Spinal cord (tissue), 10 donors: Measurements from ENCODE around the gene DLG4. TPM values are rescaled to one million over a fixed set of nuclear protein-coding genes. Genes with fewer than 3 reads are reported as not detected.

Experiments
- DNase-seq, 6 donors: peaks; one replicate each; pipeline versions ENCODE4 v3.0.0 to v3.0.0-alpha.2; 2013 to 2015; ENCODE audit warnings: low spot score in 6 of 6, low read depth in 4 of 6
- H3K27ac ChIP-seq: one replicate; pipeline ENCODE4 v1.5.1; 2013; ENCODE audit warnings: low read depth, low read length, control low read depth
- H3K27me3 ChIP-seq: one replicate; pipeline ENCODE4 v1.6.1; 2013; ENCODE audit warnings: low read length; ENCODE audit not compliant: control insufficient read depth, insufficient read depth
- H3K36me3 ChIP-seq: one replicate; pipeline ENCODE4 v1.6.1; 2013; ENCODE audit warnings: low read length; ENCODE audit not compliant: control insufficient read depth, insufficient read depth
- H3K4me1 ChIP-seq: one replicate; pipeline ENCODE4 v1.6.1; 2013; ENCODE audit warnings: low read length; ENCODE audit not compliant: control insufficient read depth, insufficient read depth
- H3K4me3 ChIP-seq: one replicate; pipeline ENCODE4 v1.5.1; 2013; ENCODE audit warnings: low read depth, low read length, control low read depth
- H3K9me3 ChIP-seq: one replicate; pipeline ENCODE4 v1.6.1; 2013; ENCODE audit warnings: low read length; ENCODE audit not compliant: control insufficient read depth, insufficient read depth
- WGBS: methylation state at CpG from one replicate; pipeline ENCODE4 v1.1.5; 2013; ENCODE audit warnings: missing lambda C conversion rate; ENCODE audit not compliant: insufficient coverage; 5-methylcytosine and 5-hydroxymethylcytosine counted together
- polyA plus RNA-seq, 2 donors: library from polyadenylated mRNA; unstranded; fragments of 120-200 nt; gene quantifications; one replicate each; pipeline ENCODE4 v1.2.1, GENCODE V29; 2013; ENCODE audit not compliant: insufficient read length in 2 of 2
- total RNA-seq, 2 donors: library from RNA; depleted of rRNA in 1 of 2; stranded (reverse); fragments of 120-200 nt in 1 of 2; fragments of >200 nt in 1 of 2; gene quantifications; one replicate each; pipeline versions ENCODE4 v1.2.3 to v1.2.4, GENCODE V29; 2013 to 2014
- donor health status: healthy.

Gene DLG4
- total and polyA plus RNA-seq, 4 donors: 50.6 to 203 (median 138) TPM

GRCh38 chr17:7178973-7179316 is 40.7 kb downstream of the DLG4 start:
- peaks cover 30% of the 10 kb centered on the region for H3K4me1 ChIP-seq
- H3K9me3 ChIP-seq: no peaks in the 10 kb centered on the region
- 83% methylated on average over 10 of the region's 11 CpGs for WGBS
- no peak overlapping the region for H3K27ac ChIP-seq
- no peak overlapping the region for H3K4me3 ChIP-seq
- H3K36me3 ChIP-seq: peaks cover 12% of the 10 kb centered on the region
- H3K27me3 ChIP-seq: peaks cover 2% of the 10 kb centered on the region
- no peak for DNase-seq

GRCh38 chr17:7177954-7178477 is 41.6 kb downstream of the DLG4 start:
- WGBS: 21% methylated on average over 3 of the region's 18 CpGs
- peak in 3 of 6 donors; percentile 26 to 88 (median 69) for DNase-seq
- Histone ChIP-seq H3K4me3 (peak overlapping the region; percentile 57), H3K4me1 (peaks cover 34% of the 10 kb centered on the region), H3K9me3 (no peaks in the 10 kb centered on the region), H3K27me3 (peaks cover 2% of the 10 kb centered on the region), H3K36me3 (peaks cover 19% of the 10 kb centered on the region), H3K27ac (peak overlapping the region; percentile 61)

GRCh38 chr17:7177191-7177953 is 42.3 kb downstream of the DLG4 start:
- Histone ChIP-seq H3K27me3 (peaks cover 2% of the 10 kb centered on the region), H3K27ac (peak overlapping the region; percentile 61), H3K4me3 (peak overlapping the region; percentile 57), H3K36me3 (peaks cover 19% of the 10 kb centered on the region), H3K4me1 (peaks cover 34% of the 10 kb centered on the region), H3K9me3 (no peaks in the 10 kb centered on the region)
- peak; percentile 73 to 98 (median 84) for DNase-seq
- WGBS: 0% methylated on average over 10 of the region's 31 CpGs

GRCh38 chr17:7176841-7177190 is 42.8 kb downstream of the DLG4 start:
- DNase-seq: peak in 2 of 6 donors; percentile 72 to 75
- Histone ChIP-seq H3K4me1 (peaks cover 34% of the 10 kb centered on the region), H3K27ac (no peak overlapping the region), H3K36me3 (peaks cover 19% of the 10 kb centered on the region), H3K27me3 (peaks cover 2% of the 10 kb centered on the region), H3K4me3 (peak overlapping the region; percentile 57), H3K9me3 (no peaks in the 10 kb centered on the region)
- 0% methylated on average over 13 of the region's 17 CpGs for WGBS

GRCh38 chr17:7176107-7176840 is 43.4 kb downstream of the DLG4 start:
- H3K4me3 ChIP-seq: no peak overlapping the region
- WGBS: 86% methylated on average over 1 of the region's 1 CpG
- peaks cover 2% of the 10 kb centered on the region for H3K27me3 ChIP-seq
- DNase-seq: no peak
- no peak overlapping the region for H3K27ac ChIP-seq
- no peaks in the 10 kb centered on the region for H3K9me3 ChIP-seq
- H3K36me3 ChIP-seq: peaks cover 18% of the 10 kb centered on the region
- peaks cover 34% of the 10 kb centered on the region for H3K4me1 ChIP-seq

- Histone ChIP-seq H3K27ac (no peak overlapping the region), H3K4me1 (peaks cover 34% of the 10 kb centered on the region), H3K4me3 (no peak overlapping the region), H3K36me3 (peaks cover 17% of the 10 kb centered on the region), H3K9me3 (no peaks in the 10 kb centered on the region), H3K27me3 (peaks cover 2% of the 10 kb centered on the region)
- 93% methylated on average over 5 of the region's 5 CpGs for WGBS
- no peak for DNase-seq
These were observed 44.3 kb downstream of the DLG4 start for GRCh38 chr17:7175330-7175733.

GRCh38 chr17:7174603-7175326 is 44.9 kb downstream of the DLG4 start:
- no peak for DNase-seq
- 85% methylated on average over 7 of the region's 7 CpGs for WGBS
- Histone ChIP-seq H3K4me1 (peaks cover 34% of the 10 kb centered on the region), H3K27ac (no peak overlapping the region), H3K36me3 (peaks cover 17% of the 10 kb centered on the region), H3K27me3 (peaks cover 2% of the 10 kb centered on the region), H3K4me3 (no peak overlapping the region), H3K9me3 (no peaks in the 10 kb centered on the region)

GRCh38 chr17:7173687-7174602 is 45.7 kb downstream of the DLG4 start:
- Histone ChIP-seq H3K36me3 (peaks cover 17% of the 10 kb centered on the region), H3K27me3 (peaks cover 2% of the 10 kb centered on the region)

More at GRCh38 chr17:7173687-7174602, 45.7 kb downstream of the DLG4 start:
- Histone ChIP-seq H3K4me1 (peaks cover 34% of the 10 kb centered on the region), H3K4me3 (peak overlapping the region; percentile 2), H3K9me3 (no peaks in the 10 kb centered on the region), H3K27ac (no peak overlapping the region)
- peak in 3 of 6 donors; percentile 22 to 80 (median 73) for DNase-seq
- WGBS: 43% methylated on average over 69 of the region's 69 CpGs
